Suprapubic skin (tissue), 4 donors: Measurements from ENCODE around the gene SLC38A10. TPM values are rescaled to one million over a fixed set of nuclear protein-coding genes. Genes with fewer than 3 reads are reported as not detected.

ENCODE experiments used
- DNase-seq, 2 donors: peaks; one replicate each; pipeline ENCODE4 v3.0.0-alpha.2; 2019; ENCODE audit warnings: low spot score in 2 of 2
- H3K27ac ChIP-seq: fragments of 200-600 bp; sonication (generic); one replicate; pipeline ENCODE4 v1.5.1; 2019
- H3K27me3 ChIP-seq: fragments of 200-600 bp; sonication (generic); one replicate; pipeline ENCODE4 v1.5.1; 2019
- H3K36me3 ChIP-seq: fragments of 200-600 bp; sonication (generic); one replicate; pipeline ENCODE4 v1.5.1; 2019
- H3K4me1 ChIP-seq: fragments of 200-600 bp; sonication (generic); one replicate; pipeline ENCODE4 v1.5.1; 2019
- H3K4me3 ChIP-seq: fragments of 200-600 bp; sonication (generic); one replicate; pipeline ENCODE4 v1.5.1; 2019; ENCODE audit warnings: mild to moderate bottlenecking
- H3K9me3 ChIP-seq: fragments of 200-600 bp; sonication (generic); one replicate; pipeline ENCODE4 v1.5.1; 2019
- CTCF ChIP-seq, 2 donors: fragments of 200-600 bp in 1 of 2; fragments of 450-650 bp in 1 of 2; sonication (generic) in 1 of 2; IDR thresholded peaks; one replicate each; pipeline ENCODE4 v1.5.1; 2016 to 2019; ENCODE audit warnings: antibody characterized with exemption in 2 of 2, mild to moderate bottlenecking in 1 of 2, moderate library complexity in 1 of 2
- EP300 ChIP-seq: sonication (generic); formaldehyde crosslinking; IDR thresholded peaks from one replicate; pipeline ENCODE4 v1.6.1; 2017; ENCODE audit warnings: antibody characterized with exemption
- POLR2A ChIP-seq, 2 donors: fragments of 450-650 bp; IDR thresholded peaks; one replicate each; pipeline ENCODE4 v1.6.1; 2017; ENCODE audit warnings: antibody characterized with exemption in 2 of 2, mild to moderate bottlenecking in 2 of 2, moderate library complexity in 2 of 2
- POLR2AphosphoS5 ChIP-seq, 3 donors: sonication (generic); formaldehyde crosslinking; IDR thresholded peaks; one replicate each; pipeline ENCODE4 v1.6.1; 2017; ENCODE audit warnings: antibody characterized with exemption in 3 of 3
- WGBS: methylation state at CpG from one replicate; pipeline ENCODE4 v1.1.5; 2018; 5-methylcytosine and 5-hydroxymethylcytosine counted together
- total RNA-seq, 4 donors: library from RNA; depleted of rRNA; stranded (reverse); fragments of >200 nt; gene quantifications; one replicate each; pipeline ENCODE4 v1.1.0, GENCODE V29; 2016

The SLC38A10 gene
- total RNA-seq, 4 donors from 2014 or later = 48.5 to 84.9 (median 69.4) TPM

- peaks cover 55% of the 10 kb centered on the region for H3K4me1 ChIP-seq
- no peaks in the 10 kb centered on the region for H3K9me3 ChIP-seq
- WGBS = 91% methylated on average over 12 of the region's 22 CpGs
- H3K36me3 ChIP-seq = no peaks in the 10 kb centered on the region
- H3K27me3 ChIP-seq = no peaks in the 10 kb centered on the region
- no peak overlapping the region for H3K27ac ChIP-seq
- H3K4me3 ChIP-seq = no peak overlapping the region
- DNase-seq = no peak
- no peak for TF ChIP-seq POLR2A (IDR thresholded peaks at IDR 0.05)
- TF ChIP-seq EP300 = no peak
- TF ChIP-seq CTCF (IDR thresholded peaks at IDR 0.05) = no peak
Measured at GRCh38 chr17:81324851-81325713, 30.0 kb upstream of the SLC38A10 start.

GRCh38 chr17:81324177-81324850, 29.2 kb upstream of the SLC38A10 start:
- no peak for DNase-seq
- peaks cover 48% of the 10 kb centered on the region for H3K4me1 ChIP-seq
- H3K27me3 ChIP-seq = no peaks in the 10 kb centered on the region
- no peaks in the 10 kb centered on the region for H3K36me3 ChIP-seq
- no peak overlapping the region for H3K4me3 ChIP-seq
- no peak overlapping the region for H3K27ac ChIP-seq
- no peaks in the 10 kb centered on the region for H3K9me3 ChIP-seq
- 90% methylated on average over 2 of the region's 17 CpGs for WGBS
- TF ChIP-seq EP300 (no peak), POLR2AphosphoS5 (IDR thresholded peaks at IDR 0.05) (no peak), CTCF (IDR thresholded peaks at IDR 0.05) (no peak)

GRCh38 chr17:81323411-81323868, 28.3 kb upstream of the SLC38A10 start:
- WGBS = 44% methylated on average over 17 of the region's 20 CpGs

GRCh38 chr17:81323083-81323369, 27.9 kb upstream of the SLC38A10 start:
- WGBS = 76% methylated on average over 5 of the region's 10 CpGs
- Histone ChIP-seq H3K27me3 (no peaks in the 10 kb centered on the region), H3K4me3 (no peak overlapping the region)

More at GRCh38 chr17:81323411-81323868, 28.3 kb upstream of the SLC38A10 start:
- TF ChIP-seq POLR2A (IDR thresholded peaks at IDR 0.05) (no peak), POLR2AphosphoS5 (IDR thresholded peaks at IDR 0.05) (peak in 1 of 3 donors; percentile 40), CTCF (IDR thresholded peaks at IDR 0.05) (no peak), EP300 (no peak)
- H3K9me3 ChIP-seq = no peaks in the 10 kb centered on the region
- H3K4me1 ChIP-seq = peaks cover 39% of the 10 kb centered on the region
- no peak overlapping the region for H3K27ac ChIP-seq
- no peaks in the 10 kb centered on the region for H3K36me3 ChIP-seq
- no peaks in the 10 kb centered on the region for H3K27me3 ChIP-seq
- no peak overlapping the region for H3K4me3 ChIP-seq
- DNase-seq = no peak

More at GRCh38 chr17:81323083-81323369, 27.9 kb upstream of the SLC38A10 start:
- no peaks in the 10 kb centered on the region for H3K9me3 ChIP-seq
- DNase-seq = no peak
- TF ChIP-seq POLR2A (IDR thresholded peaks at IDR 0.05) = no peak
- TF ChIP-seq POLR2AphosphoS5 (IDR thresholded peaks at IDR 0.05) = no peak
- TF ChIP-seq CTCF (IDR thresholded peaks at IDR 0.05) = no peak
- peaks cover 35% of the 10 kb centered on the region for H3K4me1 ChIP-seq
- H3K36me3 ChIP-seq = no peaks in the 10 kb centered on the region
- H3K27ac ChIP-seq = no peak overlapping the region
